Muscle of back (tissue), 11 donors: ENCODE measurements around the gene SCGN. TPM values are rescaled to one million over a fixed set of nuclear protein-coding genes. Genes with fewer than 3 reads are reported as not detected.
"Not testable (repeated sequence)": the region's sequence is repeated elsewhere in the genome, so short reads cannot be mapped to it uniquely, and the experiment has no call there.

Experiments used
- DNase-seq, 3 donors: peaks; one replicate each; pipeline versions ENCODE4 v3.0.0 to v3.0.0-alpha.2; 2013
- polyA plus RNA-seq, 10 donors: library from polyadenylated mRNA; unstranded; fragments of 120-200 nt; gene quantifications; one replicate each; pipeline ENCODE4 v1.2.1, GENCODE V29; 2013; ENCODE audit not compliant: insufficient read length in 10 of 10

The SCGN gene
- polyA plus RNA-seq, 10 donors = 0.11 TPM; not detected in 9

DNA sequence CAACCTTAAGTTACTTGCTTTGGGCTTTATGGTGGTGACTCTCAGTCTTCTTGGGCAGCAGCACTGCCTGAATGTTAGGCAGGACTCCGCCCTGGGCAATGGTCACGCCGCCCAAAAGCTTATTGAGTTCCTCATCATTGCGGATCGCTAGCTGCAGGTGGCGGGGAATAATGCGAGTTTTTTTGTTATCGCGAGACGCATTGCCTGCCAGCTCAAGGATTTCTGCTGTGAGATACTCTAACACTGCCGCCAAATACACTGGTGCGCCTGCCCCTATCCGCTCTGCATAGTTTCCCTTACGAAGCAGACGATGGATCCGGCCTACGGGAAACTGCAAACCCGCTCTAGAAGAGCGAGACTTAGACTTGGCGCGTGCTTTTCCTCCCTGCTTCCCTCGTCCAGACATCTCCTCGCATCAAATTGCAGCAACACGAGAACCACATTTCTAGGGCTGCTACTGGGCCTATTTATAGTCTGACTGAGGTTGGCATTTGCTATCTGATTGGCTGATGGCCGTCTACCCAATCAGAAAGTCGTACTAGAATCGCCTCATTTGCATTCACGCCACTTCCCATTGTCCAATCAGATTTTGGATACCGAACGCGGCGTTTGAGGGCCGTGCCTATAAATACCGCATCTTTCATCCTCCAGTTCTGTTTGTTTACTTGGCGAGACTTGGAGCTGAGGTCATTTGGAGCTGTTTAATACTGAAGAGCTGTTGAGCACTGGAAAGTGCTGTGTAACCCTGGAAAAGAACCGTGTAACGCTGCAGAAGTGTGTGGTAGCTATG, 74.3 kb downstream of the SCGN start:
- no peak for DNase-seq

GRCh38 chr6:25727028-25727427, 75.0 kb downstream of the SCGN start:
- no peak for DNase-seq

- no peak for DNase-seq
These were observed 78.9 kb downstream of the SCGN start for GRCh38 chr6:25730907-25731306.

GRCh38 chr6:25731721-25732120, 79.7 kb downstream of the SCGN start:
- DNase-seq = no peak

GRCh38 chr6:25732468-25733198, 80.6 kb downstream of the SCGN start:
- no peak for DNase-seq

DNA sequence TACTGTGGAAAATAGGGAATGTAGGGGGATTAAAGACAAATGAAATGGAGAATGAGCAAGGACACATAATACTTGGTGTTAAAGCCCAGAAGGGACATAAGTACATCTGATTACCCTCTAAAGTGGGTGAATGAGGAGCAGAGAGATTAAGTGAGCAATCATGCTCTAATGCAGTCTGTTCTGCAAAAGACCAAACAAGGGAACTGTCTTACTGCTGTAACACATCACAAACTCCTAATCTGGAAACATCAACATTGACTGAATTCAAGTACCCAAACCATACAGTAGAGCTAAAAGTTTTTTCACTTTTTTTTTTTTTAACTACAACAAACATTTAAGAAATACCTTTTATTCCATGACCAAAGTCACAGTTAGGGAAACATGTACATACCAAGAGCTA, 83.2 kb downstream of the SCGN start:
- DNase-seq = no peak

- no peak for DNase-seq
These were observed 91.9 kb downstream of the SCGN start for GRCh38 chr6:25743868-25744267.

- DNase-seq = no peak
These were observed 93.8 kb downstream of the SCGN start for GRCh38 chr6:25745836-25746235.

- no peak for DNase-seq
These were observed 95.0 kb downstream of the SCGN start for GRCh38 chr6:25746968-25747367.

DNA sequence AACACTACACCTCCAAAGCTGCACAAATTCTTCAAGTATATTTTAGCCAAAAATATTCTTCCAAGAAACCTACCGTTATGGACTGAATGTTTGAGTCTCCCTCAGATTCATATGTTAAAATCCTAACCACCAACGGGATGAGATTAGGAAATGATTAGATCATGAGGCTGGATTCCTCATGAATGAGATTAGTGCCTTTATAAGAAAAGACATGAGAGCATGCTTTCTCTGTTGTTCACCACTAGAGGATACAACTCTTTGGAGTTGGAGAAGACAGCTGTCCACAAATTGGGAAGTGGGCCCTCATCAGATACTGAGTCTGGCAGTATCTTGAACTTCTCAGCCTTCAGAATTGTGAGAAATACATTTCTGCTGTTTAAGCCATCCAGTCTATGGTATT, 95.5 kb downstream of the SCGN start:
- DNase-seq = no peak

DNA sequence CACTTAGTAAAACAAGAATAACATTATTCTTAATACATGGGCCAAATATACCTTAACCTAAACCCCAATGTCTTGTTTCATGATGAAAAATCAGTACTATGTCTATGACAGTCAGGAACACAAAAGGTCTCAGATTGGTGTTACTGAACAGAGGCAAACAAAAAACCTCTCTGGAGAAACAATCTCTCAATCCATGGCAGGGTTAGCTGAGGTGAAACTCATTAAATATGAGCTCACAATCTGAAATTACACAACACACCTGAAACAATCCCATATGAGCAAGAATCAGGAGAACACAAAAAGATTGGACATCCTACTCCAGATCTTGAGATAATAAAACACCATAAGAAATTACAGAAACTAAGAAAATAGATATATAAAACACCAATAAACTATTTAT, 96.0 kb downstream of the SCGN start:
- no peak for DNase-seq

- DNase-seq = not testable (repeated sequence)
These were observed 96.8 kb downstream of the SCGN start for GRCh38 chr6:25748601-25749517.

GRCh38 chr6:25749837-25750236, 97.8 kb downstream of the SCGN start:
- DNase-seq = no peak

GRCh38 chr6:25750906-25751305, 98.9 kb downstream of the SCGN start:
- DNase-seq = no peak

Other genes starting within 250 kb of the SCGN start
- not detected for gene SLC17A4, start 102.5 kb downstream of the SCGN start, polyA plus RNA-seq
- not detected for gene SLC17A1, start 179.8 kb downstream of the SCGN start, polyA plus RNA-seq
- gene SLC17A3, start 222.0 kb downstream of the SCGN start, polyA plus RNA-seq = not detected